Effector memory CD4-positive, alpha-beta T cell (primary cell): Measurements from ENCODE around the gene KRTAP5-2.
"Not testable (repeated sequence)": the region's sequence is repeated elsewhere in the genome, so short reads cannot be mapped to it uniquely, and the experiment has no call there.

ENCODE experiments used
- DNase-seq, 3 donors: peaks; one replicate each; pipeline ENCODE4 v3.0.0-alpha.2; 2020
- H3K27ac ChIP-seq: 2 replicates; pipeline ENCODE4 v1.7.0; 2013; ENCODE audit warnings: mild to moderate bottlenecking, low read length, moderate library complexity; ENCODE audit not compliant: insufficient read depth, poor library complexity, severe bottlenecking
- H3K27me3 ChIP-seq: replicated peaks from 2 replicates; pipeline ENCODE4 v1.7.0; 2013; ENCODE audit warnings: mild to moderate bottlenecking, low read length; ENCODE audit not compliant: insufficient read depth, control insufficient read depth, poor library complexity, severe bottlenecking
- H3K36me3 ChIP-seq: 2 replicates; pipeline ENCODE4 v1.7.0; 2013; ENCODE audit warnings: mild to moderate bottlenecking, low read length, moderate library complexity; ENCODE audit not compliant: control insufficient read depth, insufficient read depth
- H3K4me1 ChIP-seq: 2 replicates; pipeline ENCODE4 v1.7.0; 2013; ENCODE audit warnings: low read length, mild to moderate bottlenecking; ENCODE audit not compliant: control insufficient read depth, insufficient read depth, poor library complexity, severe bottlenecking
- H3K4me3 ChIP-seq: 2 replicates; pipeline ENCODE4 v1.7.0; 2013; ENCODE audit warnings: low read length, low read depth, mild to moderate bottlenecking; ENCODE audit not compliant: insufficient read depth, poor library complexity, severe bottlenecking
- H3K9me3 ChIP-seq: 2 replicates; pipeline ENCODE4 v1.7.0; 2013; ENCODE audit warnings: mild to moderate bottlenecking, low read length, moderate library complexity; ENCODE audit not compliant: control insufficient read depth

Gene KRTAP5-2

DNA sequence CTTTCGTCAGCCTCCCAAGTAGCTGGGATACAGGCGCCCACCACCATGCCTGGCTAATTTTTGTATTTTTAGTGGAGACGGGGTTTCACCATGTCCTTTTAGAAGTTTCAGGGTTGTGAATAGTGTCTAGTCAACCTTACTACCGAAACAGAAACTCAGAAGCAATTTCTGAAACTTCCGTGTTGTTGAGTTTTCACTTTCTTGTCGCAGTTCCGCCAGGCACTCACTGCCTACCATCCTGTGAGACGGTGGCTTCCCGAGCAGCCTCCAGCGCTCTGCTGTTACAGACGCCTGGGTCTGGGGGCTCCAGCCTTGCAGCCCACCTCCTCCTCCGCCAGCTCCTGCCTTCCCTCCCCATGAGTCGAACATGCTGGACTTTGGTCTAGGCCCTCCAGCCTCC, 7.8 kb upstream of the KRTAP5-2 start:
- DNase-seq, H3K4me3 ChIP-seq, H3K4me1 ChIP-seq, H3K27me3 ChIP-seq, H3K9me3 ChIP-seq, H3K36me3 ChIP-seq, H3K27ac ChIP-seq: not testable (repeated sequence)

DNA sequence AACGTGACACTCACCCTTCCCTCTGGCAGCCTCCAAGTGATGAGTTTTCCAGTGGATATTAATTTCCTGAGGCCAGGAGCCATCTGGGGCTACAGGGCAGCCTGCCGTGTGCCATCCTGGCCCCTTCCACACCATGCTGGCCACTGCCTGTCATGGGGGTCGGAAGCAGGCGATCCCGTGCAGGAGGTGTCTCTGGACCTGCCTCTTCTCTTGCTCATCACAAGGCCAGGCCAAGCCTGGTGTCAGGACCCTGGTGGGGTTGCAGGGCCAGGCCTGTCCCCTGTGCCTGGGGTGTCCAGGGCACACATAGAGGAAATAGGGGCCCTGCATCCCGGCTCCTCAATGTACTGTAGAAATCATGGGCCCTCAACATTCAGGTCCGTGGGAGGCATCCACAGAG, 6.6 kb upstream of the KRTAP5-2 start:
- no peaks in the 10 kb centered on the region for H3K36me3 ChIP-seq
- no peaks in the 10 kb centered on the region for H3K4me1 ChIP-seq
- H3K27me3 ChIP-seq, result no peaks in the 10 kb centered on the region
- no peak for DNase-seq
- H3K4me3 ChIP-seq, result no peak overlapping the region
- H3K27ac ChIP-seq, result no peak overlapping the region
- H3K9me3 ChIP-seq, result no peaks in the 10 kb centered on the region

DNA sequence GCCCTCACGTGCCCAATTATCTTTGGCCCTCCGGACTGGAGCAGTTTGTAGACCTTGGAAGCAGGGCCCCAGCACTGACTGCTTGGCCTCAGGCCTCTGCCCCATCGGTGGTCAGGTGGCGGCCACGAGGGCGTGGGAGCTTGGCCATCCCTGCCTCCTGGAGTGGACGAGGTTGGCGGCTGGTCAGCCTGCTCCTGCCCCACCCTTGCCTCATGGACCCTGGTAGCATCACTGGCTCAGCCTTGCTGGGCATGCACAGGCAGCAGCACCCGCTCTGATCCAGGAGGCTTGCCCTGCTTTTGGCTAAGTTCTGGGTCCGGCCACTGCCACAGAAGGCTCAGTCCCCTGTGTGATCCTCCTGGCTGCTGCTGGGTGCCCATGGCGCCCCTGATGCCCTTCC, 6.1 kb upstream of the KRTAP5-2 start:
- no peaks in the 10 kb centered on the region for H3K9me3 ChIP-seq
- H3K27me3 ChIP-seq, result no peaks in the 10 kb centered on the region
- no peaks in the 10 kb centered on the region for H3K4me1 ChIP-seq

DNA sequence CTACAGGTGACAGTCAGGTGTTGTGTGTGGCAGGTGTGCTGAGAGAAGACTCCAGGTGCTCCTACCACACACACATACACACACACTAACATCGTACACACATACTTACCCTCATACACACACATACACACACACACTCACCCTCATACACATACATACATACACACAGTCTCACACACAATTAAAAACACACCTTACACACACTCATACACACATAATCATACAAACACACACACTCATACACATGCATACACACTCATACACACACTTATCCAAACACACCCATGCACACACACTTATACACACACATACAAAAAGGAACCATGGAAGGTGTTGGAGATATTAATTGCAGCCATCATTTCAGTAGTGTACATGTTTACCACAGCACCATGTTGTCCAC, 5.5 kb upstream of the KRTAP5-2 start:
- Histone ChIP-seq H3K4me3 (no peak overlapping the region), H3K27ac (no peak overlapping the region), H3K36me3 (no peaks in the 10 kb centered on the region), H3K9me3 (no peaks in the 10 kb centered on the region), H3K4me1 (no peaks in the 10 kb centered on the region), H3K27me3 (no peaks in the 10 kb centered on the region)
- DNase-seq, result no peak

More for the DNA sequence above, 6.1 kb upstream of the KRTAP5-2 start:
- no peak for DNase-seq
- no peak overlapping the region for H3K4me3 ChIP-seq
- no peak overlapping the region for H3K27ac ChIP-seq
- no peaks in the 10 kb centered on the region for H3K36me3 ChIP-seq

DNA sequence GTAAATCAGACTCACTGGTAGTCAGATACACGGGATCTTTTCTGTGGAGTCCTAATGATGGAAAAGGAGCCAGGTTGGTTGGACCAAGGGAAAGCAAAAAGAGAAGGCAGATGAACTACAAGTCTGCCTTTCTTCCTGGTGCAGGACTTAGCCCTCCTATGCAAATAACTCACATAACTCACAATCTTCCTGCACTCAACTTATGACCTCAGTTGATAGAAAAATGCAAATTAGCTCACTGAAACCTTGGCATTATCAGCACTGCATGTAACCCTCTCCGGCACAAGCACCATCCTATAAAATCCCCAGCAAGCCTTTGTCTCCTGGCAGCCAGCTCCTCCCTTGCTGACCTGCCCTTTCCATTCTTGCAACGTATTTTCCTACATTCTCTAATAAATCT, 3.6 kb upstream of the KRTAP5-2 start:
- not testable (repeated sequence) for H3K27ac ChIP-seq, H3K27me3 ChIP-seq, DNase-seq, H3K4me1 ChIP-seq, H3K4me3 ChIP-seq, H3K36me3 ChIP-seq, H3K9me3 ChIP-seq

DNA sequence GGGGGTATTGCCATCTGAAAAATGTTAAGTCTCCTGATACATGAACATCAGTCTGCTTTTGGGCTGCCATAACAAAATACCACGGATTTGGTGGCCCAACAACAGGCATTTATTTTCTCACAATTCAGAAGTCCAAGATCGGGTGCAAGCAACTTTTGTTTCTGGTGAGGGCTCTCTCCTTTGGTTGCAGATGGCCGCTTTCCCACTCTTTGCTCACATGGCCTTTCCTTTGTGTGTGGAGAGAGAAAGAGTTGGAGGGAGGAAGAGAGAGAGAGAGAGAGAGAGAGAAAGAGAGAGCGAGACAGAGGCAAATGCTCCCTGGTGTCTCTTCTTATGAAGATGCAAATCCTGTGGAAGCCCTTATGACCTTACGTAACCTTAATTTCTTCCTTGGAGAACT, 2.5 kb upstream of the KRTAP5-2 start:
- Histone ChIP-seq H3K27me3 (no peaks in the 10 kb centered on the region), H3K9me3 (no peaks in the 10 kb centered on the region), H3K4me3 (no peak overlapping the region), H3K36me3 (no peaks in the 10 kb centered on the region), H3K27ac (no peak overlapping the region), H3K4me1 (no peaks in the 10 kb centered on the region)
- no peak for DNase-seq

DNA sequence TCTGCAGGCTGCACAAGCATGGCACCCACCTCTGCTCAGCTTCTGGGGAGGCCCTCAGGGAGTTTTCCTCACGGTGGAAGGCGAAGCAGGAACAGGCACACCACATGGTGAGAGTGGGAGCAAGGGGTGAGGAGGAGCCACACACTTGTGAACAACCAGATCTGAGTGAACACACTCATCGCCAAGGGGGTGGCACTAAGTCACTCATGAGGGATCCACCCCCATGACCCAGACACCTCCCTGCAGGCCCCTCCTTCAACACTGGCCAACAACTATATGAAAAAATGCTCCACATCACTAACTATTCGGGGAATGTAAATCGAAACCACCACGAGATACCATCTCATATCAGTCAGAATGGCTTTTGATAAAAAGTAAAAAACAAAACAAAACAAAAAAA, 722 bp upstream of the KRTAP5-2 start:
- no peaks in the 10 kb centered on the region for H3K36me3 ChIP-seq
- H3K27me3 ChIP-seq, result no peaks in the 10 kb centered on the region
- no peaks in the 10 kb centered on the region for H3K9me3 ChIP-seq
- H3K4me3 ChIP-seq, result no peak overlapping the region
- DNase-seq, result no peak
- no peaks in the 10 kb centered on the region for H3K4me1 ChIP-seq
- H3K27ac ChIP-seq, result no peak overlapping the region

DNA sequence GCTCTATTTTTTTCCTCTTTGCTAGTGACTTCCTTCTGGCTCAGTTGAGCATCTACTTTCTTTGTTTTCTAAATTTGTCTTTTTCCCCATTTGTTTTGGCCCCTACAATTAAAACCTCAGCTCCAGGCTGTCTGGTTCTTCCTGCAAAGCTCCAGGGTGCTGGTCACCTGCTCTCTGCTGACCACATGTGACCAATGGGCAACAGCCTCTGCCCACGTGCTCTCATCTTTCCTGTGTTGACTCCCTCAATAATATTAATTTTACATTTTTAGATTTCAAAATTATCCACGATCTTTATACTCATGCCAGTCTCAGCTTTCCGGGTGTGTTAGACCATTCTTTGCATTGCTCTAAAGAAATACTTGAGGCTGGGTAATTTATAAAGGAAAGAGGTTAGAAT, 312 bp upstream of the KRTAP5-2 start:
- not testable (repeated sequence) for H3K27ac ChIP-seq, H3K9me3 ChIP-seq, H3K36me3 ChIP-seq, H3K4me1 ChIP-seq, H3K27me3 ChIP-seq, DNase-seq, H3K4me3 ChIP-seq

DNA sequence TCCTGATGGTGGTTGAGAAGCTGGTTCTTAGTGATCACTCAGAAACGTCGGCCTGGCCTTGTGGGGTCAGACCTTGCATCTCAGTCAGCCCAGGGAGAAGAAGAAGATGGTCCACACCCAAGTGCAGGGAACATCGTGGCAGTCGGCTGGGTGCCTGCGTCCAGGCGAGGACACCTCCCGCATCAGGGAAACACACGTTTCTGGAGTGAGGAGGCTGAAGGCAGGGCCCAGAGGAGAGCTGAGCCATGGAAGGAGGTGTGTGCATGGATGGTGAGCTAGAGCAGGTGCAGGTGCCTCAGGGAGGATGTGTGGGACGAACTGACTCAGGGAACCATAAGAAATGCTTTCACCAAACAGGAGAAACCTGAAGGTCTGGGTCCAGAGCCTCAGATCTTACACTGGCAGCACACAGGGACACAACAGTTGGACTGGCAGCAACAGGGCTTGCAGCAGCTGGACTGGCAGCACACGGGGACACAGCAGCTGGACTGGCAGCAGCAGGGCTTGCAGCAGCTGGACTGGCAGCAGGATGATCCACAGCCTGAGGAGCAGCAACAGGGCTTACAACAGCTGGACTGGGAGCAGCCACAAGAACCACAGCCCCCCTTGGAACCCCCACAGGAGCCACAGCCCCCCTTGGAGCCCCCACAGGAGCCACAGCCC, 632 bp downstream of the KRTAP5-2 start:
- Histone ChIP-seq H3K4me3 (no peak overlapping the region), H3K36me3 (no peaks in the 10 kb centered on the region), H3K9me3 (no peaks in the 10 kb centered on the region), H3K4me1 (no peaks in the 10 kb centered on the region), H3K27ac (no peak overlapping the region), H3K27me3 (no peaks in the 10 kb centered on the region)
- DNase-seq, result no peak

DNA sequence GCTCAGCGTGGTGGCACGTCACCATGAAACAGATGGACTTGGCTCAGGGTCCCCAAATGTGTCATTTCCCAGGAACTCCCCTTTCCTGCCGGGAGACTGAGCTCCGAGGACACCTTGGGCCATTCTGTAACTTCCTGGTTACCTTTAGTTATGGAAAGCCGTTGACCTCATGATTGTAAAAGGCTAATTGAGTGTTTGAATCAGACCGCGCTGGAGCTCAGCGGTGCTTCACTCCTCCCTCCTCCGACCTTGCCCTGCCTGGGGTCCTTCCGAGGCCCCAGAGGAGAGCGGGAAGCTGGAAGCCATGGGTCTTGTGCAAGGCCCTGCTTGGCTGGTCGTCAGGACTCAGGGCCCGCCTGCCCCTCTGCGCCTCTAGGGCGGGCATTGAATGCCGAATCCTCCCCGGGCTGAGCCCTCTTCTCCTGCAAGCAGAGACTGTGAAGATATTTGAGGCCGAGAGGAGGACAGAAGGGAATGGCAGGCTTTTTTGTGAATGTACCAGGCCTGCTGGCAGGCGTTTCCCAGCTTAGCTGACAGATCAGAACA, 1.4 kb downstream of the KRTAP5-2 start:
- not testable (repeated sequence) for H3K27ac ChIP-seq, H3K27me3 ChIP-seq, H3K36me3 ChIP-seq, H3K4me3 ChIP-seq, DNase-seq, H3K9me3 ChIP-seq, H3K4me1 ChIP-seq
